Neuron (in vitro differentiated cells): ENCODE measurements around the gene NT5DC2.

ENCODE experiments used
- H2AFZ ChIP-seq: one replicate; pipeline ENCODE4 v1.6.1; 2013; ENCODE audit warnings: low read depth, mild to moderate bottlenecking, inconsistent platforms, low read length, moderate library complexity
- H3K27me3 ChIP-seq: one replicate; pipeline ENCODE4 v1.6.1; 2013; ENCODE audit warnings: low read length; ENCODE audit not compliant: insufficient read depth
- H3K36me3 ChIP-seq: one replicate; pipeline ENCODE4 v1.6.1; 2013; ENCODE audit warnings: low read length; ENCODE audit not compliant: insufficient read depth
- H3K4me1 ChIP-seq: one replicate; pipeline ENCODE4 v1.6.1; 2013; ENCODE audit warnings: low read length; ENCODE audit not compliant: insufficient read depth
- H3K4me3 ChIP-seq: 2 replicates; pipeline ENCODE4 v1.5.1; 2013; ENCODE audit warnings: mild to moderate bottlenecking, low read length, moderate library complexity
- H3K9me3 ChIP-seq: one replicate; pipeline ENCODE4 v1.6.1; 2013; ENCODE audit warnings: low read length

Gene NT5DC2

DNA sequence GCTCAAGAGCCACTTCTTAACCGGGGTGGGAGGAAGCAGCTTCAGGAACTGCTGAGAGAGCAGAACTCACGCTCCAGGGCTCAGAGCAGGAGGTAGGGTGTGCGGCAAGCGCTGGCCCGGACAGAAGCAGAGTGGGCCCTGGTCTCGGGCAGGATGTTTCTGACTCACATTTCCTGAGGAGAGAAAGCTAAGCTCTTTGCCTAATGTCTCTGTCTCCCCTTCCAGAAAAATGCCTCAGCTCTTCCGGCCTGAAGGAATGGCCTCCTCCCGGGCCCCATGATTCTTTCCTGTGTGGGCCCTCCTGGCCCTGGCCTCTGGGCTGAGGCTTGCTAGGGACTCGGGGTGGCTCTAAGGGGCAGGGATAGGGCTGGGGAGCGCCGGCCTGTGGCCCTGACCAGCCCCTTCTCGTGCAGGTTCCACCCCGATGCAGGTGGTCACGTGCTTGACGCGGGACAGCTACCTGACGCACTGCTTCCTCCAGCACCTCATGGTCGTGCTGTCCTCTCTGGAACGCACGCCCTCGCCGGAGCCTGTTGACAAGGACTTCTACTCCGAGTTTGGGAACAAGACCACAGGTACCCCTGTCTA, 42.6 kb downstream of the NT5DC2 start:
- no peak overlapping the region for H3K4me3 ChIP-seq
- no peak overlapping the region for H2AFZ ChIP-seq
- no peaks in the 10 kb centered on the region for H3K9me3 ChIP-seq
- H3K27me3 ChIP-seq = no peaks in the 10 kb centered on the region
- no peaks in the 10 kb centered on the region for H3K4me1 ChIP-seq
- peaks cover 66% of the 10 kb centered on the region for H3K36me3 ChIP-seq

DNA sequence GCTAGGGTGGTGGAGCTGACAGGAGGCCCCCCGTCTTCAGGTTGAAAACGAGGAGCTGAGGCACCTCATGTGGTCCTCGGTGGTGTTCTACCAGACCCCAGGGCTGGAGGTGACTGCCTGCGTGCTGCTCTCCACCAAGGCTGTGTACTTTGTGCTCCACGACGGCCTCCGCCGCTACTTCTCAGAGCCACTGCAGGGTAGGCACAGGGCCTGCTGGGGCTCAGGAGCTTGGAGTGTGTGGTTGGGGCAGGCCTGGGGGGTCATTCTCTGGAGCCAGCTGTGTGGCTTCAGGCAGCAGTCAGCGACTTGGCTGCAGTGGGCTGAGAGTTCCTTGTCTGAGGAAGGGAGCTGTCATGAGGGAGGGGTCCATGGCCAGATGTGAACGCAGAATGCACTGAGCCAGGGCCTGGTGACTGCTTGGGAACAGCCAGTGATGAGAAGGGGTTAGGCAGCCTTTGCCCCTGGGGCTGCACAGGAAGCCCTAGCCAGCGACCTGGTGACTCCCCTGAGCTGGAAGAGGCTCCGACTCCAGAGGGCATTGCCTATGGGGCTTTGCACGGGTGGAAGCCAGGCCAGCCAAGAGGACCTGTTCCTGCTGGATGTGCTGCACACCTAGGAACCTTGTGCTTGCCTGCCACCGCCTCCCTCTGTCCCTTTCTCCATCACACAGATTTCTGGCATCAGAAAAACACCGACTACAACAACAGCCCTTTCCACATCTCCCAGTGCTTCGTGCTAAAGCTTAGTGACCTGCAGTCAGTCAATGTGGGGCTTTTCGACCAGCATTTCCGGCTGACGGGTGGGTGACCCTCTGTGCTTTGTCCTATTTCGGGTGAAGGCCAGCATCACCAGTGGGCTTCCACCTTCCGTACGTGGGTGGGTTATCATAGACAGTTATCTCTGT, 43.4 kb downstream of the NT5DC2 start:
- Histone ChIP-seq H3K36me3 (peaks cover 72% of the 10 kb centered on the region), H3K9me3 (no peaks in the 10 kb centered on the region)

DNA sequence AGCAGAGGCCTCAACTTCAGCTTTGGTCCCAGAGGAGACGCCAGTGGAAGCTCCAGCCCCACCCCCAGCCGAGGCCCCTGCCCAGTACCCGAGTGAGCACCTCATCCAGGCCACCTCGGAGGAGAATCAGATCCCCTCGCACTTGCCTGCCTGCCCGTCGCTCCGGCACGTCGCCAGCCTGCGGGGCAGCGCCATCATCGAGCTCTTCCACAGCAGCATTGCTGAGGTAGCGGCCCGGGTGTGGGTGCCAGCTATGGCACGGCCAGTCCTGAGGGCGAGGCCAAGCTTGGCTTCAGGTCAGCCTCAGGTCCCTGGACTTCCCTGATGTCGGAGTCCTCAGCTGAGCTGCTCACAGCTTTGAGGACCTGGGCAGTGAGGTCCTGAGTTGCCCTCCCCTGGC, 44.2 kb downstream of the NT5DC2 start:
- H2AFZ ChIP-seq = no peak overlapping the region
- no peak overlapping the region for H3K4me3 ChIP-seq
- H3K27me3 ChIP-seq = no peaks in the 10 kb centered on the region
- peaks cover 76% of the 10 kb centered on the region for H3K36me3 ChIP-seq
- no peaks in the 10 kb centered on the region for H3K9me3 ChIP-seq
- H3K4me1 ChIP-seq = peaks cover 2% of the 10 kb centered on the region

More for the DNA sequence above, 43.4 kb downstream of the NT5DC2 start:
- Histone ChIP-seq H3K27me3 (no peaks in the 10 kb centered on the region), H3K4me1 (no peaks in the 10 kb centered on the region), H2AFZ (no peak overlapping the region), H3K4me3 (no peak overlapping the region)

DNA sequence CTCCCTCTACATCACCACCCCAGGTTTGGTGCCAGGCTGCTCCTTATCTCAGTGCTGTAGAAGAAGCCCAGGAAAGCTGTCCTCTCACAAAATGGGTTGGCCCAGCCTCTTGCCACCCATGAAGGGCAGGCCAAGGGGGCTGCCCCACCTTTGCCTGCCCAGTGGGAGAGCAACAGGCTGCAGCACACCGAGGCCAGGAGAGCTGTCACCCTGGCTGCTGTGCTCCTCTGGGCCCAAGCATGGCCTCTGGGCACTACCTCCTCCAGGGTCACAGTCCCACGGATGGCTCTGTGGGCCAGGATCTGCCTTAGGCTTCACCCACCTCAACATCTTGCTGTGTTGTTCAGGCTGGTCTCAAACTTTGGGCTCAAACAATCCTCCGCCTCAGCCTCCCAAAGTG, 44.9 kb downstream of the NT5DC2 start:
- Histone ChIP-seq H3K36me3 (peaks cover 76% of the 10 kb centered on the region), H3K27me3 (no peaks in the 10 kb centered on the region), H3K4me3 (no peak overlapping the region), H3K4me1 (peaks cover 8% of the 10 kb centered on the region), H3K9me3 (no peaks in the 10 kb centered on the region), H2AFZ (no peak overlapping the region)

DNA sequence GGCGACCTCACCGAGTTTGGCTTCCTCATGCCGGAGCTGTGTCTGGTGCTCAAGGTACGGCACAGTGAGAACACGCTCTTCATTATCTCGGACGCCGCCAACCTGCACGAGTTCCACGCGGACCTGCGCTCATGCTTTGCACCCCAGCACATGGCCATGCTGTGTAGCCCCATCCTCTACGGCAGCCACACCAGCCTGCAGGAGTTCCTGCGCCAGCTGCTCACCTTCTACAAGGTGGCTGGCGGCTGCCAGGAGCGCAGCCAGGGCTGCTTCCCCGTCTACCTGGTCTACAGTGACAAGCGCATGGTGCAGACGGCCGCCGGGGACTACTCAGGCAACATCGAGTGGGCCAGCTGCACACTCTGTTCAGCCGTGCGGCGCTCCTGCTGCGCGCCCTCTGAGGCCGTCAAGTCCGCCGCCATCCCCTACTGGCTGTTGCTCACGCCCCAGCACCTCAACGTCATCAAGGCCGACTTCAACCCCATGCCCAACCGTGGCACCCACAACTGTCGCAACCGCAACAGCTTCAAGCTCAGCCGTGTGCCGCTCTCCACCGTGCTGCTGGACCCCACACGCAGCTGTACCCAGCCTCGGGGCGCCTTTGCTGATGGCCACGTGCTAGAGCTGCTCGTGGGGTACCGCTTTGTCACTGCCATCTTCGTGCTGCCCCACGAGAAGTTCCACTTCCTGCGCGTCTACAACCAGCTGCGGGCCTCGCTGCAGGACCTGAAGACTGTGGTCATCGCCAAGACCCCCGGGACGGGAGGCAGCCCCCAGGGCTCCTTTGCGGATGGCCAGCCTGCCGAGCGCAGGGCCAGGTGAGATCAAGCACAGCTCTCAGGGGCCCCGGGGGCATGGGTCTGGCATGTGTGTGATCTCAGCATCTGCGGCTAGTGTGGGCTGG, 45.6 kb downstream of the NT5DC2 start:
- Histone ChIP-seq H3K36me3 (peaks cover 76% of the 10 kb centered on the region), H3K27me3 (no peaks in the 10 kb centered on the region), H3K9me3 (no peaks in the 10 kb centered on the region), H3K4me1 (peaks cover 15% of the 10 kb centered on the region), H2AFZ (no peak overlapping the region), H3K4me3 (no peak overlapping the region)

DNA sequence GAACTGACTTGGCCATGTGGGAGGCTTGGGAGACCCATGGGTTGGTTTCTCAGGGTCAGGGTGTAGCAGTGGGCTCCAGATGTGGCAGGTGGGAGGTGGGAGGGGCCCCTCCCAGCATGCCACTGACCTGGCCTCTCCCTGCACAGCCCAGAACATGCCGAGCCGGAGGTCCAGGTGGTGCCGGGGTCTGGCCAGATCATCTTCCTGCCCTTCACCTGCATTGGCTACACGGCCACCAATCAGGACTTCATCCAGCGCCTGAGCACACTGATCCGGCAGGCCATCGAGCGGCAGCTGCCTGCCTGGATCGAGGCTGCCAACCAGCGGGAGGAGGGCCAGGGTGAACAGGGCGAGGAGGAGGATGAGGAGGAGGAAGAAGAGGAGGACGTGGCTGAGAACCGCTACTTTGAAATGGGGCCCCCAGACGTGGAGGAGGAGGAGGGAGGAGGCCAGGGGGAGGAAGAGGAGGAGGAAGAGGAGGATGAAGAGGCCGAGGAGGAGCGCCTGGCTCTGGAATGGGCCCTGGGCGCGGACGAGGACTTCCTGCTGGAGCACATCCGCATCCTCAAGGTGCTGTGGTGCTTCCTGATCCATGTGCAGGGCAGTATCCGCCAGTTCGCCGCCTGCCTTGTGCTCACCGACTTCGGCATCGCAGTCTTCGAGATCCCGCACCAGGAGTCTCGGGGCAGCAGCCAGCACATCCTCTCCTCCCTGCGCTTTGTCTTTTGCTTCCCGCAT, 46.4 kb downstream of the NT5DC2 start:
- Histone ChIP-seq H2AFZ (no peak overlapping the region), H3K4me1 (peaks cover 19% of the 10 kb centered on the region), H3K9me3 (no peaks in the 10 kb centered on the region), H3K27me3 (no peaks in the 10 kb centered on the region), H3K36me3 (peaks cover 77% of the 10 kb centered on the region), H3K4me3 (no peak overlapping the region)

DNA sequence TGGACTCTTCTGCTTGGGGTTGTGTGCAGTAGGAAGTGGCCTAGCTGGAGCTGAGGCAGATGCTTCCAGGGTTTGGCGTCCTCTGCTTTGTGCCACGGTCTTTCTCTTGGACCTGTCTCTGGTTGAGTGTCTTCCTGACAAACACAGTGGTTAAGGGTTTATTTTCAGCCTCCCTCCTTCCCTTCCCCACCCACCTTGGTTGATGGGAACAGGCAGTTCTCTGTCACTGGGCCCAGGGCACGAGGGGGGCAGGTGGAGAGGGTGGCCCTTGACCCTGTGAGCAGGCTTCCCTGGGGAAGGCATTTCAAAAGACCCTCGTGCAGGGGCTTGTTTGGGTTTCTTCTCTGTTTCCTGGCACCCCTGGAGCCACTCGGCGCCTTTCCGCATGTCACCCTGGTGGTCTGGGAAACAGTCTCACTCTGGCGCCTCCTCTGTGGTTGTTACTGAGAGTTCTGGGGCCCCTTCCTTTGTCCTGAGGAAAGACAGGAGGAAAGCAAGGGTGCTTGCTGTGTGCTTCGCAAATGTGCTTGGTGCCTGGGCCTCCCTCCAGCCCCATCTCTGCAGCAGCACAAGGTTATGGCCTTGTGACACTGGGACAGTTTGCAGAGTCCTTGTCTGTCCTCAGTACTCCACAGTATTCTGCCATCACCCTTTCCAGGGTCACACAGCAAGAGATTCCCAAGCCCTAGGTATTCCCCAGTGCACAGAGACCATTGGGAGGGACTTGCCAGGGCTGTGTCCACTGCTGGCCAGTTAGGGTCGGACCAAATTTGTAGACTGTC, 48.8 kb downstream of the NT5DC2 start:
- Histone ChIP-seq H3K9me3 (no peaks in the 10 kb centered on the region), H3K36me3 (peaks cover 77% of the 10 kb centered on the region), H3K27me3 (no peaks in the 10 kb centered on the region), H2AFZ (no peak overlapping the region), H3K4me3 (no peak overlapping the region), H3K4me1 (peaks cover 19% of the 10 kb centered on the region)

DNA sequence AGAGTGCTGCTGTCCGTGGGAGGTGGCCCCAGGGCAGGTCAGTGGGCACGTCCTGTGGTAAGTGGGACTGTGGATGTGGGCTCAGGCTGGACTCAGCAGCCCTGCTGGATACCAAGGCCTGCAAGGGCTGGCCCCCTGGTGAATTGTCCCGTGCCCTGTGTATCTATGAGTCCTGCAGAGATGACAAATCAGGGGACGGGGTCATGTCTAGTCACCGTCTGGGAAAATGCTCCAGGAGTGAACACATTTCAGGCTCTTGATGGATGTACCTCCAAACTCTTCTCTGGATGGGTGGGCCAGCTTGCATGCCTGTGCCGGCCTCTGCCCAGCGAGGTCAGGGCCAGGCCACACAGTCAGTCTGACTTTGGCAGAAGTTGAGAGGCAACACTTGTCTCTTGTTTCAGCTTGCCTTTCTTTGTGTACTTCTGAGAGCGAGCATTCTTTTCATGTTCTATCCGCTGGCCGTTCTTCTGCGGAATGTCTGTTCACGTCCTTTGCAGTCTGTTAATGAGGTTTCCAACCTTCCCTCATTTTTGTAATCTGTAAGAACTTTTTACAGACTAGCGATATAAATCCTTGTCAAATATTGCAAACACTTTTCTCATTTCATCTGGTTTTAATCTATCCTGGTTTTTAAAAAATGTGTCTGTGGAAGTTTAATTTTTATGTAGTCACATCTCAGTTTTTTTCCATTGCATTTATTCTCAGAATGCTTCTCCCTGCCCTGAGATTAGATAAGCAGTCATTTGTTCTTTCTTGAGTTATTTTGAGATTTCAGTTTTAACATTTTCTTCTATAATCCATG, 49.9 kb downstream of the NT5DC2 start:
- Histone ChIP-seq H3K4me1 (peaks cover 19% of the 10 kb centered on the region), H3K36me3 (peaks cover 77% of the 10 kb centered on the region), H3K9me3 (no peaks in the 10 kb centered on the region), H3K4me3 (no peak overlapping the region), H2AFZ (no peak overlapping the region), H3K27me3 (no peaks in the 10 kb centered on the region)

DNA sequence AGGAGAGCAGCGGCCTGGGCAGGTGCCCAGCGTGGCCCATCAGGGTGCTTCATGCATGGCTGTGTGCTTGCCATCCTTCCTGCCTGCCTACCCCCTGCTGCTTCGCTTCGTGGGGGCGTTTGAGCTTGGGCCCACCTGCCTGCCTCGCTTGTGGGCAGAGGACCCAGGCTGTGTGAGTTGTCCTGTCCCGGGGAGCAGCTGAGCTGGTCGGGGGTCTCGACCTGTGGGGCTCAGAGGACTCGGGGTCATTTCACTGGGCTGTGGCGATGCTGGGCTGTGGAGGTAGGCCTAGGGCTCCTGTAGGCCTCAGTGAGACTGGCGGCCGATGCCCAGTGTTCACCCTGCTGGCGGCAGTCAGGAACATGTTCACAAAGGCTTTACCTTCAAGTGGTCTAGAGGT, 50.6 kb downstream of the NT5DC2 start:
- Histone ChIP-seq H3K4me1 (peaks cover 19% of the 10 kb centered on the region), H3K36me3 (peaks cover 77% of the 10 kb centered on the region), H3K27me3 (no peaks in the 10 kb centered on the region), H3K9me3 (no peaks in the 10 kb centered on the region), H3K4me3 (no peak overlapping the region), H2AFZ (no peak overlapping the region)

DNA sequence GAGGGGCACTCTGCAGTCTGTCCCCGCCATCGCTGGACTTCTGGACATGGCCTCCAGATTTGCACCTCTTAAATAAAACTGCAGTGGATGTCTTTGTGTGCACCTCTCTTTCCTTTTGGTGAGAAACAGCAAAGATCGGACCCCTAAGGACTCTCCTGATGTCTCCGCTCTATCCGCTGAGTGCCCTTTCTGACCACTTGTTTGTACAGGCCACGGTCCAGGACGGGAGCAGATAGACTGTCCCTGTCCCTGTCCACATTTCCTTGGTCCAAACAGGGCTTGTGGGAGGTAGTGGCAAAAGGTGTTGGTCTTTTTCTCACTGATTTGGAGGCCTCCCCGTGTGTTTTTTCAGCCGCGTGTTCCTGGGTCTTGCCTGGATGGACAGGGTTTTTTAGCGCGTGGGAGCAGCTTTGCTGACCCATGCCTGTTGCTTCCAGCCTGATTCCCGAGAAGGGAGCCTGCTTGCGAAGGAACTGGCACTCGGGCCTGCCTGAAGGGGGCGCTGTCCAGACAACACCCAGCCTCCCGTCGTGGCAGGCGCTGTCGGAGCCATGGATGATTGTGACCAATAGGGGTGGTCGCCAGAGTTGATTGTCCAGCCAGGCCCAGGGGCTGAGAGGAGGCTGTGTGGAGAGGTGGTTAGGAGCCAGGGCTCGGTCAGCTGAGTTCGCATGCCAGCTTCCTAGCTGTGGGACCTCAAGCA, 51.7 kb downstream of the NT5DC2 start:
- no peaks in the 10 kb centered on the region for H3K27me3 ChIP-seq
- H3K36me3 ChIP-seq = peaks cover 77% of the 10 kb centered on the region
- no peaks in the 10 kb centered on the region for H3K9me3 ChIP-seq
- H3K4me1 ChIP-seq = peaks cover 19% of the 10 kb centered on the region
- no peak overlapping the region for H2AFZ ChIP-seq
- no peak overlapping the region for H3K4me3 ChIP-seq
